COLO668 (cell line): ENCODE data around the gene PACRG.

Experiments
- DNase-seq: peaks from one replicate; lab custom pipeline; 2025; ENCODE audit not compliant: unreplicated experiment; lab: John Stamatoyannopoulos, UW

The PACRG gene

GRCh38 chr6:163324688-163325389, 597.1 kb downstream of the PACRG start:
- DNase-seq: no peak

DNA sequence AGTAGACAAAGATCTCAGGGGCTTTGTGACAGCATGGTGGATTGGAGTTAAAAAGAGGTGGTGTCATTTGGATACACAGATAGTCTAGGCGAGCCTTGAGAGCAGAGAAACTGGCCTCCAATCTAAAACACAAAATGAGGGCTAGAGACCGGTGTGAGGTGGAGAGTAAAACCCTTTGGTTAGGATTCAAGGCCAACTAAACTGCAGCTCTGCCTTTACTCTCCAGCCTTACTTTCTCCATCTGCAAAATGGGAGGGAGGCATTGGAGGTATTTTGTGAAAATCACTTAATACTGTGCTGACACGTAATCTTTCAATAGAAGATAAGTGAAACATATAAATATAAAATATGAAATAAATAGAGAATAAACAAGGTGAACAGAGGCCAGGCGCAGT, 597.6 kb downstream of the PACRG start:
- no peak for DNase-seq

- no peak for DNase-seq
Measured at GRCh38 chr6:163327165-163327880, 599.5 kb downstream of the PACRG start.

- no peak for DNase-seq
Measured at GRCh38 chr6:163327921-163328320, 600.1 kb downstream of the PACRG start.

- no peak for DNase-seq
Measured at GRCh38 chr6:163328411-163328810, 600.6 kb downstream of the PACRG start.

DNA sequence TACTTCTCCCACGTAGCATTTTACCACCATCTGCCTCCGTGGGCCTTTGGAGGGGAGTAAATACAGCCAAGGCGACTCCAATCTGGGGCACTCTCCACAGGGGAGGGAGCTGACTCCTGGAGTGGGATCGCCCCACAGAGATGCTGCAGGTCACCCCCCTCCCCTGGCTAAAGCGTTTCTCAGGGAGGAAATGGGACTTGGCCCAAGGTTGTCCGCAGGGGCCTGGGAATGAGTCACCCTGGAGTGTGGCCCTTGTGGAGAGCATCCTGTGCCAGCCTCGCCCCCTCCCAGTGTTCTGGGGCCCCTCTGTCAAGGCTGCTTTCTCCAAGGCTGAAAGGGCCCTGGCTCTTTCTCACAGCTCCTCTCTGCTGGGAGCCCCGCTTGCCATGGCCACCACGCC, 602.2 kb downstream of the PACRG start:
- DNase-seq: no peak

DNA sequence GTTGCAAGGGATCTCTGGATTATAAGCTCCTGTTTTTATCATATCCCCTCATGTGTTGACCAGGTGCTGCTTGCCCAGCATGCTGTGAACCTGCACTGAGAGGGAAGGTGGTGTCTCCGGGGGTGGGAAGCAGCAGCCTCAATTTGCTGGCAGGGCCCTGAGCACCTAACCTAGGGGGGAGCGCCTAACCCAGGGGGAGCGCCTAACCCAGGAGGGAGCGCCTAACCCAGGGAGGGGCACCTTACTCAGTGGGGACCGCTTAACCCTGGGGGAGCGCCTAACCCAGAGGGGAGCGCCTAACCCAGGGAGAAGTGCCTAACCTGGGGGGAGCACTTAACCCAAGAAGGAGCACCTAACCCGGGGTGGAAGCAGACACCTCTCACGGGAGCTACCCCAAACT, 603.5 kb downstream of the PACRG start:
- no peak for DNase-seq

- DNase-seq: no peak
Measured at GRCh38 chr6:163332575-163332974, 604.8 kb downstream of the PACRG start.

- DNase-seq: no peak
Measured at GRCh38 chr6:163333038-163333437, 605.3 kb downstream of the PACRG start.

DNA sequence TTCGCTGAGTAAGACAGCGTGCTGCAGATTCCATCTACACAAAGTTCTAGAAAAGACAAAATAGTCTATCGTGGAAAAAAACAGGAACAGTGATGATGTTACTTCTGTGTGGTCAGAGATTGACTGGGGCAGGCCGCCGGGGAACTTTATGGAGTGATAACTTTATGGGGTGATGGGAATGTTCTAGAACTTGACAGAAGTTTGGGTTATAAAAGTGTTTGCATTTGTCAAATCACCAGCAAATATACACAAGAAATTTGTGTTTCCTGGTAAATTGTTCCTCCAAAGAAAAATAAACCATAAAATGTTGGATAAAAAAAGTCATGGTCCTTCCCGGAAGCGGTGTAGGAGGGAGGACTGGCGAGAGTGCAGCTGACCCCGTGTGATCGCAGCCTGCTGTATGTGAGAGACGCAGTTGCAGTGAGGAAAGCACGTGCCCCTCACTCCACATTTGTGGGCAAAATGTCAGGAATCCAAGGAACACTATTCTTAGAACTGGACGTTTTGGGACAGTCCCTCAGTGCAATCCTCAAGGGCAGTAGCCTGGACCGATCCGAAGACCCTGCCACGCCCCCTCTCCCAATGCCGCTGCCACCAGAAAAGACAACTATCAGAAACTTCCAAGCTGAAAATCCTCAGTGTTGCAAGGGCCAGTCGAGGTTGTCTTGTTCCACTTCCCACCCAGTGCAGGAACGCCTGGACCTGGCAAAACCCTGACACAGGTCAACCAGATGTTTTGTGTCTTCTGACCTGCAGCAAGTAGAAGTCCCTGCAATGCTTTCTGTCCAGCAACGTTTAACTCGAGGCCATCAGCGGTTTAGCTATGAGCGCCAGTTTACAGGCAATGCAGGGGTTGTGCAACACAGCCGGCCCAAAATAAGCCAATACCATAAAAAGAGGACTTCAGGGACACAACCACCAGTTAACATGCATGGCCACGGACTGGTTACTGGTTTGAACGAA, 606.2 kb downstream of the PACRG start:
- DNase-seq: no peak

- DNase-seq: no peak
Measured at GRCh38 chr6:163335056-163335455, 607.3 kb downstream of the PACRG start.

DNA sequence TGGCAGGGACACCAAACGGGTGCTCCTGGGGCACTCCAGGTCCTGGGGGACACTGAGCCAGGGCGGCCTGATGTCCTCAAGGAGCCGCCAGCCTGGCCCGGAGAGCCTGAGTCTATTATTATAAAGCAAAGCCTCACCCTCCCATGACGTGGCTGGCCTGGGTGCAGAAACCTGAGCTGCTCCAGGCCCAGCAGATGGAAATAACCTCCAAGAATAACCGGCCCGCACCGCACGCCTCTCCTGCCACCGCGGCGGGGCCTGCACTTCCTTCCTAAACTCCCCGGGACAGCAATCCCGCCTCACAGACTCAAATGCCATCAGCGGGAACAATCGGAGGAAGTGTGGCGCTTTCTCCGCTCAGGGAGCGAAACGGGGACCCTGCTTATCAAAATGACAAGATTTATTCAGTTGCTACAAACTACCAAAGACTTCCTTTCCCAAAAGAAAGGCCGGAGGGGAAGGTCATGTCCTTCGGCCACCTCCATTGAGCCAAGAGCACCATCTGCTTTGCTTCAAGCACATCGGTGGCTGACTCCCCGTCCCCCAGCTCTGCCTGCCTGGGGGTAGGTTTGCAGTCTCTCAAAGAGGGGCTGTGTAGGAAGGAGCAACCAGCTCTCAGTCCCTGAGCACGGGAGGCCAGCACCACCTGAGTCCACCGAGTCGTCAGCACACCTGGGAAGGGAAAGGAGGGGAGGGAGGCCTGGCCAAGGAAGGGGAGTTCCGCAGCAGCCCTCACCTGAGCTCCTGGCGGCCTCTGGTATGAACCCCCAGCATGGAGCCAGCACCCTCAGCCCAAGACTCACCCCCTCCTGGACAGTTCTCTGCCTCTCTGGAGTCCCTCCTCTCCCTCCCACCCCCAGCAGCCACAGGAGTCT, 608.1 kb downstream of the PACRG start:
- no peak for DNase-seq

DNA sequence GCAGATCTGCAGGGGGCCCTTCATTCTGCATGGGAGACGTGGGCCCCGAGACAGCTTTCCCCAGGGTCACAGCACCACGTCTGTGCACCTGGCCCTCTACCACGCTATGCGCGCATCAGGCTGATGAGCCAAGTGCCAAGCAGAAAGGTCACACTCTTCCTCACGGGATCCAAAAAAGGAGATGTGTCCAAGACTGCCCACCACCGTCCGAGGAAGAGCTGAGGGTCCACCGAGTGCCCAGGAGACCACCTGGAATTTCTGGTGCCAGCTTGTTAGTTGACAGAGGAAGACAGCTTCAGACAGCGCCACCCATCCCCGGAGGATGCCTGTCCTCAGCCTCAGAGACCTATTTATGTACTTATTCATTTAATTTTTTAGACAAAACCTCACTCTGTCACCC, 609.2 kb downstream of the PACRG start:
- DNase-seq: no peak

GRCh38 chr6:163337958-163338357, 610.2 kb downstream of the PACRG start:
- DNase-seq: no peak

DNA sequence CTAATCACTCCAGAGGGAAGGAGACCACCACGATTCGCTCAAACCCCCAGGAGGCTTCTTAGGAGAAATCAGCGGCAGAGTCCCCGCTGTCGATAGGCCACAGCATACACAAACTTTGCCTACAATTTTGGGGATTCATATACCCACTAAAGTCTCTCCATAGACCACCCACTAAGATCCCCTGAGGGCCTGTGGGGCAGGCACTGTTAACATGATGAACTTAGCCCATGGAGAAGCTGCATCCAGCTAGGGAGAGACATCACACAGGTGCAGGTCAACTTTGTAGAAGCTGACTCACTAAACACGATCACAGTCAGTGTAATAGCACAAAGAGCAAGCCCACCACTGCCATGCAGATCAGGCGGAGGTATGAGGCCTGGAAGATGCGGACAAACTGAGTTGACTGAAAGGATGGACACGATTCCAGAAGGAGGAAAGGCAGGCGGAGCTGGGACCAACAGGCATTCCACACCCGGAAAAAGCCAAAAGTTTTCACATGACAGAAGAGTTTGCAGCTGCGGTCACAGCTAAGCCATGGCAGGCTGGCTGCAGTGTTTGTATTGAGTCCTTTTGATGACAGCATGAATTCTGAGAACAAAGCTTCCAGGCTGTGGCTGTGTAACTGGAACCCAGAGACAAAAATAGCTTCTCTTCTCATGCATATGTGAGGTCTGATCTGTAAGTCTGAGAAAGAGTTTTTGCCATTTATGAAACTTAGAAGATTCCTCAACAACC, 611.1 kb downstream of the PACRG start:
- no peak for DNase-seq

DNA sequence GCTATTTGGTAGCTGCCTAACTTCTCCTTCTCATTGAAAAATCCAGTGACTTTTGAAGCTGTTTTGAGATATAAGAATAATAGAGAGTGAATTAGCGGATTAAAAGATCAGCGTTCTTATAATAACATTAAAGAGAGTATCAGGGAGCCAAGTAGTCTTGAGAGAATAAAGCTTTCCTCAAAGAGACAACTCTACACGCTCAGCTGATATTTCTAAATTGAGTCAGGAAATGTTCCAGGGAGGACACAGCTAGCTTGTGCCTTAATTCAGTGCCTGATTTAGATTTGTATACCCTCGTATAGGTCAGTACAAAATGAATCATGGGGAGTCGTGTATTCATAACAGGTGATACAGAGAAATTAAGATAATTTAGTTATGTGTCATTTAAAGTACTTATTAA, 611.7 kb downstream of the PACRG start:
- DNase-seq: no peak

DNA sequence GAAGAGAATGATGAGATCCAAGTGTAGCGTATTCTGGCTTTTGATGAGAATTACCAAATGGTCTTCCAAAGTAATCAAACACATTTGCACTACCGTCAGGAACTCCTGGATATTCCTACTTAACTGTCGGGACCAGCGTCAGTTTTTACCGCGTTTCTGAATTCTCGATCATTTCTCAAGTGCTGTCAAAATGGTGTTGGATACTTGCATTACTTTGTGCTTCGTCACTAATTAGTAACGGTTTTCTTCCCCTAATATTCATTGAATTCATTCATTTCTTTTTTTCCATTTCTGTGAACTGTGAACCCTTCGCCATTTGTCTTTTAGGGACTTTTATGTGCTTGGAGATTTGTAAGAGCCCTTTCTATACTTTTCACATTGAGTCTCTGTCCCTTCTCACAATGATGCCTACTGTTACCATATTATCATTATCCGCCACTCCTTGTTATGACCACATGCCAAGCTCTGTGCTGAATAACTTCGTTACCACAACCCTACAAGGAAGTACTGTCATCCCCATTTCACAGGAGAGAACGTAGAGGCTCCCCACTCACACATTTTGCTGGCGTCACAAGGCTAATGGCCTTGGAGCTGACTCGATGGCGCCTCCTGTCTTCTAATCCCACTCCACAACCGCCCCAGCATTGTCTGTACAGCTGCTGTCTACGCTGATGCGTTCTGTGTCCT, 612.6 kb downstream of the PACRG start:
- no peak for DNase-seq

GRCh38 chr6:163341224-163342061, 613.7 kb downstream of the PACRG start:
- DNase-seq: no peak
